T-helper 17 cell (primary cell): ENCODE results near the gene RHBDL1. TPM values are rescaled to one million over a fixed set of nuclear protein-coding genes. Genes with fewer than 3 reads are reported as not detected.
"Not testable (repeated sequence)": the region's sequence is repeated elsewhere in the genome, so short reads cannot be mapped to it uniquely, and the experiment has no call there.

Experiments used
- ATAC-seq: fragments of 150-1000 bp; cut with Tn5 transposase; 2 replicates; pipeline ENCODE4 v1.10.0; 2021; ENCODE audit warnings: mild to moderate bottlenecking, moderate library complexity
- DNase-seq, 3 donors: peaks; one replicate each; pipeline versions ENCODE4 v3.0.0 to v3.0.0-alpha.2; 2020 to 2021
- H3K9me3 ChIP-seq: one replicate; pipeline ENCODE4 v1.7.0; 2013; ENCODE audit warnings: low read length, mild to moderate bottlenecking; ENCODE audit not compliant: control insufficient read depth, poor library complexity, severe bottlenecking
- H3K27ac Mint-ChIP-seq: one replicate; pipeline ENCODE4 v1.8.0; 2022; ENCODE audit warnings: mild to moderate bottlenecking, moderate library complexity, mixed read lengths
- H3K27me3 Mint-ChIP-seq: one replicate; pipeline ENCODE4 v1.8.0; 2022; ENCODE audit warnings: mixed read lengths
- H3K36me3 Mint-ChIP-seq: one replicate; pipeline ENCODE4 v1.8.0; 2022; ENCODE audit warnings: low read depth, mixed read lengths
- H3K4me1 Mint-ChIP-seq: one replicate; pipeline ENCODE4 v1.8.0; 2022; ENCODE audit warnings: mild to moderate bottlenecking, mixed read lengths
- H3K4me3 Mint-ChIP-seq: one replicate; pipeline ENCODE4 v1.8.0; 2022; ENCODE audit warnings: mild to moderate bottlenecking, moderate library complexity, mixed read lengths
- total RNA-seq, 4 donors: library from RNA in 2 of 4; stranded (reverse) in 2 of 4; gene quantifications; one replicate each; pipeline ENCODE4 v1.2.3 and lab custom pipeline; 2022 to 2026

RHBDL1 gene
- total RNA-seq, 2 donors from 2014 or later, result 5.7 to 5.9 TPM

DNA sequence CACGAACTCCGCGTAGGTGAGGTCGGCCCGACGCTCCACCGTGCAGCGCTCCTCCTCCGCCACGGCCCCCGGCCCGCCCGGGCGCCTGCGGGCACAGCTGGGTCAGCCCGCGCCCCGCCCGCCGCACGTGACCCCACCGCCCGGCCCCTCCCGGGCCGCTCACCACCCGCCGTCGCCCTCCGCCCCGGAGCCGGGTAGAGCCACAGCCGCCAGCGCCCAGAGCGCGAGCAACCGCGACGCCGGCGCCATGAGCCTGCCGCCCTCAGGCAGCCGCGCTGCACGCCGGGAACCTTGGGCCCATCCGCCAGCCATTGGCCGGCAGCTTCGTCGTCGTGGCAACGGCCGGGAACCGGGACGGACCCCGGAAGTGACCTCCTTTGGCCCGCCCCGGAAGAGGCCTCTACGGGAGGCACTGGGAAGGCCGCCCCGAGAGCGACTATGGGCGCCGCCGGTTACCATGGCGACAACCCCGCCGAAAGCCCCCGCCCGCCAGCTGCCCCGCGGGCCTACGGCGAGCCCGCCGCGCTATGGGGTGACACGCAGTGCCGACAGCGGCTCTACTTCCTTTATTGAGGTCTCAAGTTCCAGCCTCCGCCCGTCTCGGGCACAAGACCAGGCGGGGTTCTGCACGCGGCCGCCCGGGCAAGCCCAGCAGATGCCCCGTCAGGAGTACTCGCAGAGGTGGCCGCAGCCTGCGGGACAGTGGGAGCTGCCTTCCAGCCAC, 8.8 kb downstream of the RHBDL1 start, which contains the start of gene JMJD8:
JMJD8 (minus strand) TSS at position 264 of the 724 bp plus-strand sequence; CDS start at position 249, 15 bp downstream.
- ATAC-seq (peak; percentile 77), DNase-seq (peak; percentile 95)
- H3K4me3 Mint-ChIP-seq, result peak within 1 kb of the TSS; percentile 84
- H3K9me3 ChIP-seq, result no peaks in the 10 kb centered on the region
- peaks cover 17% of the 10 kb centered on the region for H3K4me1 Mint-ChIP-seq
- H3K27ac Mint-ChIP-seq, result no peak within 1 kb of the TSS
- no peaks in the 10 kb centered on the region for H3K27me3 Mint-ChIP-seq
- no peaks in the 10 kb centered on the region for H3K36me3 Mint-ChIP-seq

DNA sequence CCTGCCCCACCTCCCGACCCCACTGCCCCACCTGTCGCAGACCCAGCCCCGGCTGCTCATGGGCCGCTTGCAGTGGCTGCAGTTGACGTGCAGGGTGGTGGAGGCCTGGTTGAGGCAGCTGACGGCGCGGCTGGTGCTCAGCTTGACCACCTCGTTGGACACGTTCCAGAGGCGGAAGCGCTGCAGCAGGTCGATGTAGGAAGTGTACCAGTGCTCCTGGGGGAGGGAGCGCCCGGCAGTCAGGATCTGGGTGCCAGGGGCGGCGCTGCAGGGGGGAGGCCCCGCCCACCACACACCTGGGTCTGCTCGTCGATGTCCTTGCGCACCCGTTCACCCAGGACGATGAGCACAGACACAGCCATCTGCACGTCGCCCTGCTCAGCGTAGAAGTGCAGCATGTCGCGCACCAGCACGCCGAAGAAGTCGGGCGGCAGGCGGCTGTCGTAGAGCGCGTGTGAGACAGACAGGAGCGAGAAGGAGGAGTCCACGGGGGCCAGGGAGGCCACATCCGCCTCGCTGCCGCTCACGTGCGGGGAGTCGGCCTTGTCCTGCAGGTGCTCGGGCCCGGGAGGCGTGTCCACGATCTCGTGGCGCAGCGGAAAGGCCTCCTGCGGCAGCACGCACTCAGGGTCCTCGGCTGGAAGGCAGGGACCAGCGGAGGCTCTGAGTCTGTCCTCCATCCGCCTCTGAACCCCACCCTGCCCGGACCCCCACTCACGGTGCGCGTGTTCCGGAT, 9.7 kb downstream of the RHBDL1 start:
- H3K27me3 Mint-ChIP-seq, result no peaks in the 10 kb centered on the region
- no peaks in the 10 kb centered on the region for H3K36me3 Mint-ChIP-seq
- H3K27ac Mint-ChIP-seq, result no peak overlapping the region
- H3K9me3 ChIP-seq, result no peaks in the 10 kb centered on the region
- DNase-seq (no peak), ATAC-seq (no peak)
- H3K4me1 Mint-ChIP-seq, result peaks cover 15% of the 10 kb centered on the region
- no peak overlapping the region for H3K4me3 Mint-ChIP-seq

GRCh38 chr16:685967-686366, 10.5 kb downstream of the RHBDL1 start:
- ATAC-seq, result no peak
- no peaks in the 10 kb centered on the region for H3K9me3 ChIP-seq
- Mint-ChIP-seq H3K4me3 (peak overlapping the region; percentile 28), H3K4me1 (peaks cover 17% of the 10 kb centered on the region), H3K27me3 (no peaks in the 10 kb centered on the region), H3K36me3 (no peaks in the 10 kb centered on the region), H3K27ac (peak overlapping the region; percentile 14)
- no peak for DNase-seq

DNA sequence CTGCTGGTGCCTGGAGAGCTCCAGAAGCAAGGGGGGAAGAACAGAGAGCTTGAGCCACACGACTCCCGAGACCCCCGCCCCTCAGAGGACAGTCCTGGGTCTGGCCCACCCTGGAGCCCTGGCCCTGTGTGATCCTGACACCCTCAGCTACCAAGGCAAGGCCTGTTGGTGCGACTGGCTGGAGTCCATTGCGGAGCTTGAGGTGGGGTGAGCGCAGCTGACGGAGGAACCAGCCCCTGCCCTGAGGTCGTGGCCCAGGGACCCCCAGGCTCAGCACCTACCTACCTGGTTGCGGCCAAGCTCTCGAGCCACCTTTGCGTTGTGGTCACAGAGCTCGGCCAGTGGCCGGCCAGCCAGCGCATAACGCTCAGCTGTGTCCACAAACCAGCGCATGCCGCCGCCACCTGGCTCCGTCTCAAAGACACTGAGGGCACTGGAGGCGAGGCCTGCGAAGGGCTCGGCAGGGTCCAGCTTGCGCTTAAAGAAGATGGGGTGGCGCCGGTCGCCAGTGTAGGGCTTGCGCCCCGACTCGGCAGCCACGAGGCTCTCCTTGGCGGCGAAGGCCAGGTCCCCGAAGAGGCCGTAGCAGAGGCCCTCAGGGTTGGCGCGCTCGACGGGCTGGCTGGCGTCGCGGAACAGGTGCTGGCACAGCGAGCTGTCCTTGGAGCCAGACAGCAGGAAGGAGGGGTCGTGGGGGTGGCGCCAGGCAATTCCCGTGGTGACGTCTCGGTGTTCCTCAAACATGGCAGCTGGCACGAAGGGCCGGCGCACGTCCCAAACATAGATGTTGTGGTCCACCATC, 11.2 kb downstream of the RHBDL1 start:
- Mint-ChIP-seq H3K36me3 (no peaks in the 10 kb centered on the region), H3K27ac (peak overlapping the region; percentile 14), H3K27me3 (no peaks in the 10 kb centered on the region), H3K4me1 (peaks cover 16% of the 10 kb centered on the region), H3K4me3 (peak overlapping the region; percentile 25)
- DNase-seq (no peak), ATAC-seq (no peak)
- H3K9me3 ChIP-seq, result no peaks in the 10 kb centered on the region

- no peaks in the 10 kb centered on the region for H3K9me3 ChIP-seq
- Mint-ChIP-seq H3K4me3 (no peak overlapping the region), H3K27me3 (no peaks in the 10 kb centered on the region), H3K4me1 (peaks cover 11% of the 10 kb centered on the region), H3K27ac (no peak overlapping the region), H3K36me3 (no peaks in the 10 kb centered on the region)
- ATAC-seq (no peak), DNase-seq (no peak)
Measured at GRCh38 chr16:687499-687898, 12.0 kb downstream of the RHBDL1 start.

- H3K4me1 Mint-ChIP-seq, result peaks cover 9% of the 10 kb centered on the region
Measured at GRCh38 chr16:689175-689897, 13.9 kb downstream of the RHBDL1 start.

DNA sequence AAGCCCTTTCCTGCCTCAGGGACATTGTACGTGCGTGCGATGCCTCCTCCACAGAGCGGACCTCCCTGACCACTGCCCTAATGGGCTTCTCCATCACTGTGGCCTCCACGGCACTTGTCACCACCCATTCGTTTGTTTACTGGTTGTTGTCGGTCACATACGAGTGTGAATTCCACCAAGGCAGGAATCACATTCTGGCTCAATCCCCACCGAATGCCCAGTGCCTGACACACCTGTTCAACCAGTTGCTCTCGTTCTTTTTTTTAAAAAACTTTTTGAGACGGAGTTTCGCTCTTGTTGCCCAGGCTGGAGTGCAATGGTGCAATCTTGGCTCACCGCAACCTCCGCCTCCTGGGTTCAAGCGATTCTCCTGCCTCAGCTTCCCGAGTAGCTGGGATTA, 15.8 kb downstream of the RHBDL1 start:
- peak overlapping the region; percentile 16 for H3K4me3 Mint-ChIP-seq
- not testable (repeated sequence) for H3K36me3 Mint-ChIP-seq, DNase-seq, H3K9me3 ChIP-seq, H3K27me3 Mint-ChIP-seq, ATAC-seq, H3K27ac Mint-ChIP-seq
- peaks cover 12% of the 10 kb centered on the region for H3K4me1 Mint-ChIP-seq

More at GRCh38 chr16:689175-689897, 13.9 kb downstream of the RHBDL1 start:
- DNase-seq (no peak), ATAC-seq (no peak)
- Mint-ChIP-seq H3K27ac (peak overlapping the region; percentile 88), H3K27me3 (no peaks in the 10 kb centered on the region), H3K36me3 (no peaks in the 10 kb centered on the region), H3K4me3 (peak overlapping the region; percentile 85)
- H3K9me3 ChIP-seq, result no peaks in the 10 kb centered on the region

DNA sequence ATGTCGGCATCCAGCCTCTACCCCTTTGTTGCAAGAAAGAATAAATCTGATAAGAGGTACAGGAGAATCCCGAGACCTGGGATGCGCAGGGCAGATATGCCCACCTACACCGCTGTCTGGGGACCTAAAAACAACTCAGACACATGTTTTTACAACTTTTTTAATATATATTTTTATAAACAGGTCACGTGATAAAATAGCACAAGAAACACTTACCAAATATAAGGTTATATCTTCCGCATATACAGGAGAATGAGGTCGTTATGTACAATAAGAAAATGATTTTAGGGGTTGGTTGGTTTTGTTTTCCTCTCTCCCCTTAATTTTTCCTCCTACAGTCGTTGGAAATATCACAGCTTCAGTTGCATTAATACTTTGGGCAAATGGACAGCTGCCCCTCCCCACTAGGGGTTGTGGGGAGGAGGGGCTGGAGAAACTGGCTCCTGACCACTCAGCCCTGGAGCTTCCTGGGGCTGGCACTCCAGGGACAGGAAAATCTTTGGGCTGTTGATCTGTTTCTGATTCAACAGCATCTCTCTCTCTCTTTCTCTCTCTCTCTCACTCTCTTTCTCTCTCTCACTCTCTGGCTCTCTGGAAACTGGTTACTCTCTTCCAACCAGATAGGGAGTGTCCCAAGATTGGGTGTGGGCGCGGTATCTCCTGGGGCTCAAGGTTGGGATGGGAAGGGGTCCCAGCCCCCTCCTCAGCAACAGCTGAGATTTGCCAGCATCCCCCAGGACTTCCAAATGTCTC, 17.1 kb downstream of the RHBDL1 start:
- H3K4me1 Mint-ChIP-seq, result peaks cover 17% of the 10 kb centered on the region
- no peaks in the 10 kb centered on the region for H3K27me3 Mint-ChIP-seq
- peak overlapping the region; percentile 92 for H3K27ac Mint-ChIP-seq
- no peaks in the 10 kb centered on the region for H3K9me3 ChIP-seq
- H3K36me3 Mint-ChIP-seq, result no peaks in the 10 kb centered on the region
- no peak for ATAC-seq
- peak overlapping the region; percentile 70 for H3K4me3 Mint-ChIP-seq
- DNase-seq, result no peak

DNA sequence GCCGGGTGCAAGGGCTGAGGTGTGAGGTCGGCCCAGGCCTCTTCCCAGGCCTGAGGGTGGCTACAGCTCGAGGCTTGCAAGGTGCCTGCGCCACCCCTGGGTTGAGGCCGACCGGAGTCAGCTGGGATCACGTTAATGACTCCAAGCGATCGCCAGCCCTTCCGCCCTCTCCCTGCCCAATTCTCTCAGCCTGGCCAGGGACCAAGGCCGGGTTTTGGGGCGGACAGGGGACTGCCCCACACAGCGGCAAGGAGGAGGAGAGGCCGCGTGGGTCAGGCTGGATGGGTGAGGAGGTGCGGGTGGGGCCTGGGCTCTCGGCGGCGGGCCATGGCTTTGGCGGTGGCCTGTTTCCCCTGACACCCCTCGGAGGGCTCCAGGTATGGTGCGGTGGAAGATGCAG, 17.9 kb downstream of the RHBDL1 start:
- no peaks in the 10 kb centered on the region for H3K9me3 ChIP-seq
- no peak for DNase-seq
- Mint-ChIP-seq H3K27ac (peak overlapping the region; percentile 92), H3K4me3 (peak overlapping the region; percentile 79), H3K36me3 (no peaks in the 10 kb centered on the region), H3K27me3 (no peaks in the 10 kb centered on the region), H3K4me1 (peaks cover 19% of the 10 kb centered on the region)
- ATAC-seq, result no peak

DNA sequence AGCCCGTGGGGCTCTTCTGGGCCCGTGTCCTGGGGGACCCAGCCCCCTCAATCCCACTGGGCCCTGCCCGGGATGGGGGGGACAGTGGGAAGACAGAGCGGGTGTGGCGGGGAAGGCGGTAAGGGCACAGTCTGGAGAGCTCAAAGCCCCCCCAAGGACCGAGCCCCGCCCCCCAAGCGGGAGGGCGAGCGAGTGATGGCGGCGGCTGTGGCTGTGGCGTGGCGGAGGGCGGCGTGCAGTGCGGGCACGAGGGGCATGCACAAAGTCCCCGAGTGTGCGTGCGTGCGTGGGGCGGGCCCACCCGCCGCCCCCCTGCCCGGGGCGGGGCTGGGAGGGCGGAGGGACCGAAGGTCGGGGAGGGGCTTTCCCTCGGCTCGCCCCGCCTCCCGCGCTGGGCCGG, 18.3 kb downstream of the RHBDL1 start:
- Mint-ChIP-seq H3K4me3 (peak overlapping the region; percentile 79), H3K27ac (no peak overlapping the region), H3K27me3 (no peaks in the 10 kb centered on the region), H3K36me3 (no peaks in the 10 kb centered on the region), H3K4me1 (peaks cover 19% of the 10 kb centered on the region)
- ATAC-seq (peak; percentile 11), DNase-seq (peak in 1 of 3 donors; percentile 39)
- H3K9me3 ChIP-seq, result no peaks in the 10 kb centered on the region

- Mint-ChIP-seq H3K27ac (no peak overlapping the region), H3K4me1 (peaks cover 20% of the 10 kb centered on the region)
- no peak for ATAC-seq
Measured at GRCh38 chr16:694187-694862, 18.9 kb downstream of the RHBDL1 start.

More at GRCh38 chr16:694187-694862, 18.9 kb downstream of the RHBDL1 start:
- DNase-seq, result no peak
- Mint-ChIP-seq H3K27me3 (no peaks in the 10 kb centered on the region), H3K36me3 (no peaks in the 10 kb centered on the region), H3K4me3 (peak overlapping the region; percentile 85)
- no peaks in the 10 kb centered on the region for H3K9me3 ChIP-seq
